ENCODE results near the gene GLB1L2.

GLB1L2 gene

GRCh38 chr11:134293119-134294113, 38.4 kb upstream of the GLB1L2 start:
- no peak for ATAC-seq (ENCODE audit: insufficient read depth, low read depth)
- TF ChIP-seq CTCF (IDR thresholded peaks at IDR 0.05; ENCODE audit: borderline replicate concordance, extremely low read depth, low read length, poor library complexity, severe bottlenecking) (no peak), EZH2 (IDR thresholded peaks at IDR 0.05; ENCODE audit: borderline replicate concordance, low read depth, low read length, severe bottlenecking) (no peak)
- H3K9me3 ChIP-seq (ENCODE audit: insufficient read depth, low read length, severe bottlenecking), result no peaks in the 10 kb centered on the region

GRCh38 chr11:134294664-134295063, 37.1 kb upstream of the GLB1L2 start:
- Histone ChIP-seq H2AFZ (ENCODE audit: low read depth, low read length) (no peak overlapping the region), H4K20me1 (ENCODE audit: insufficient read depth, low read length) (no peaks in the 10 kb centered on the region), H3K4me3 (ENCODE audit: low read depth in 1 of 2, low read length in 2 of 2) (no peak overlapping the region), H3K36me3 (ENCODE audit: insufficient read depth, low read length) (no peaks in the 10 kb centered on the region), H3K9ac (ENCODE audit: low read depth, low read length) (no peak overlapping the region), H3K4me2 (ENCODE audit: insufficient read depth, low read length) (no peak overlapping the region), H3K27me3 (ENCODE audit: insufficient read depth, low read length, poor library complexity) (no peaks in the 10 kb centered on the region), H3K4me1 (ENCODE audit: insufficient read depth, low read length) (no peaks in the 10 kb centered on the region), H3K79me2 (ENCODE audit: insufficient read depth, low read length) (no peaks in the 10 kb centered on the region), H3K27ac (ENCODE audit: low read length) (no peak overlapping the region), H3K9me3 (ENCODE audit: insufficient read depth, low read length, severe bottlenecking) (no peaks in the 10 kb centered on the region)
- ATAC-seq (ENCODE audit: insufficient read depth, low read depth) (no peak), DNase-seq (no peak)
- TF ChIP-seq EZH2 (IDR thresholded peaks at IDR 0.05; ENCODE audit: borderline replicate concordance, low read depth, low read length, severe bottlenecking) (no peak), CTCF (IDR thresholded peaks at IDR 0.05; ENCODE audit: borderline replicate concordance, extremely low read depth, low read length, poor library complexity, severe bottlenecking) (no peak)

More at GRCh38 chr11:134293119-134294113, 38.4 kb upstream of the GLB1L2 start:
- Histone ChIP-seq H4K20me1 (ENCODE audit: insufficient read depth, low read length) (no peaks in the 10 kb centered on the region), H3K4me1 (ENCODE audit: insufficient read depth, low read length) (no peaks in the 10 kb centered on the region), H3K27ac (ENCODE audit: low read length) (no peak overlapping the region), H3K4me3 (ENCODE audit: low read depth in 1 of 2, low read length in 2 of 2) (no peak overlapping the region), H2AFZ (ENCODE audit: low read depth, low read length) (no peak overlapping the region), H3K79me2 (ENCODE audit: insufficient read depth, low read length) (no peaks in the 10 kb centered on the region), H3K9ac (ENCODE audit: low read depth, low read length) (no peak overlapping the region), H3K27me3 (ENCODE audit: insufficient read depth, low read length, poor library complexity) (no peaks in the 10 kb centered on the region), H3K36me3 (ENCODE audit: insufficient read depth, low read length) (no peaks in the 10 kb centered on the region), H3K4me2 (ENCODE audit: insufficient read depth, low read length) (no peak overlapping the region)
- no peak for DNase-seq

GRCh38 chr11:134312223-134312622, 19.6 kb upstream of the GLB1L2 start:
- no peak overlapping the region for H3K27ac ChIP-seq (ENCODE audit: low read length)
- ATAC-seq (ENCODE audit: insufficient read depth, low read depth), result no peak
- H3K27me3 ChIP-seq (ENCODE audit: insufficient read depth, low read length, poor library complexity), result no peaks in the 10 kb centered on the region
- H3K36me3 ChIP-seq (ENCODE audit: insufficient read depth, low read length), result no peaks in the 10 kb centered on the region
- H3K79me2 ChIP-seq (ENCODE audit: insufficient read depth, low read length), result no peaks in the 10 kb centered on the region
- H3K9ac ChIP-seq (ENCODE audit: low read depth, low read length), result no peak overlapping the region
- no peak overlapping the region for H2AFZ ChIP-seq (ENCODE audit: low read depth, low read length)
- peaks cover 6% of the 10 kb centered on the region for H3K9me3 ChIP-seq (ENCODE audit: insufficient read depth, low read length, severe bottlenecking)
- no peak overlapping the region for H3K4me2 ChIP-seq (ENCODE audit: insufficient read depth, low read length)
- no peak overlapping the region for H3K4me3 ChIP-seq (ENCODE audit: low read depth in 1 of 2, low read length in 2 of 2)
- no peaks in the 10 kb centered on the region for H4K20me1 ChIP-seq (ENCODE audit: insufficient read depth, low read length)
- DNase-seq, result no peak
- TF ChIP-seq CTCF (IDR thresholded peaks at IDR 0.05; ENCODE audit: borderline replicate concordance, extremely low read depth, low read length, poor library complexity, severe bottlenecking) (no peak), EZH2 (IDR thresholded peaks at IDR 0.05; ENCODE audit: borderline replicate concordance, low read depth, low read length, severe bottlenecking) (no peak)
- H3K4me1 ChIP-seq (ENCODE audit: insufficient read depth, low read length), result no peaks in the 10 kb centered on the region

All from DND-41 (cell line).